ENCODE measurements around the gene MAB21L3. TPM values are rescaled to one million over a fixed set of nuclear protein-coding genes. Genes with fewer than 3 reads are reported as not detected.

MAB21L3 gene
- total and polyA plus RNA-seq, 9 donors: 0.29 TPM; not detected in 8

GRCh38 chr1:116161877-116162390, 50.7 kb downstream of the MAB21L3 start:
- Histone ChIP-seq H3K36me3 (ENCODE audit: control insufficient read depth, insufficient read depth, low read length) (no peaks in the 10 kb centered on the region), H3K4me3 (ENCODE audit: low read length) (no peak overlapping the region), H3K9me3 (replicated peaks; ENCODE audit: control insufficient read depth, low read depth, low read length) (no peaks in the 10 kb centered on the region), H3K4me1 (ENCODE audit: control insufficient read depth, insufficient read depth, low read length) (peaks cover 15% of the 10 kb centered on the region), H3K27ac (ENCODE audit: low read length) (no peak overlapping the region), H3K27me3 (ENCODE audit: control insufficient read depth, insufficient read depth, low read length) (no peaks in the 10 kb centered on the region)
- DNase-seq: no peak

- Histone ChIP-seq H3K36me3 (ENCODE audit: control insufficient read depth, insufficient read depth, low read length) (no peaks in the 10 kb centered on the region), H3K4me3 (ENCODE audit: low read length) (no peak overlapping the region), H3K27ac (ENCODE audit: low read length) (no peak overlapping the region), H3K9me3 (replicated peaks; ENCODE audit: control insufficient read depth, low read depth, low read length) (no peaks in the 10 kb centered on the region), H3K4me1 (ENCODE audit: control insufficient read depth, insufficient read depth, low read length) (peaks cover 21% of the 10 kb centered on the region), H3K27me3 (ENCODE audit: control insufficient read depth, insufficient read depth, low read length) (no peaks in the 10 kb centered on the region)
- DNase-seq: no peak
These were observed 52.3 kb downstream of the MAB21L3 start for GRCh38 chr1:116163533-116163932.

GRCh38 chr1:116164150-116164549, 53.0 kb downstream of the MAB21L3 start:
- H3K4me3 ChIP-seq (ENCODE audit: low read length): no peak overlapping the region
- no peaks in the 10 kb centered on the region for H3K27me3 ChIP-seq (ENCODE audit: control insufficient read depth, insufficient read depth, low read length)
- DNase-seq: no peak
- H3K27ac ChIP-seq (ENCODE audit: low read length): peak overlapping the region; percentile 29
- no peaks in the 10 kb centered on the region for H3K9me3 ChIP-seq (replicated peaks; ENCODE audit: control insufficient read depth, low read depth, low read length)
- H3K4me1 ChIP-seq (ENCODE audit: control insufficient read depth, insufficient read depth, low read length): peaks cover 21% of the 10 kb centered on the region
- WGBS (ENCODE audit: insufficient coverage): 17% methylated on average over 1 of the region's 2 CpGs
- H3K36me3 ChIP-seq (ENCODE audit: control insufficient read depth, insufficient read depth, low read length): no peaks in the 10 kb centered on the region

GRCh38 chr1:116164604-116165368, 53.6 kb downstream of the MAB21L3 start:
- Histone ChIP-seq H3K4me1 (ENCODE audit: control insufficient read depth, insufficient read depth, low read length) (peaks cover 21% of the 10 kb centered on the region), H3K9me3 (replicated peaks; ENCODE audit: control insufficient read depth, low read depth, low read length) (no peaks in the 10 kb centered on the region), H3K27ac (ENCODE audit: low read length) (no peak overlapping the region), H3K27me3 (ENCODE audit: control insufficient read depth, insufficient read depth, low read length) (no peaks in the 10 kb centered on the region), H3K36me3 (ENCODE audit: control insufficient read depth, insufficient read depth, low read length) (no peaks in the 10 kb centered on the region), H3K4me3 (ENCODE audit: low read length) (no peak overlapping the region)
- peak; percentile 22 for DNase-seq
- 22% methylated on average over 3 of the region's 4 CpGs for WGBS (ENCODE audit: insufficient coverage)

GRCh38 chr1:116165572-116165971, 54.4 kb downstream of the MAB21L3 start:
- no peak overlapping the region for H3K4me3 ChIP-seq (ENCODE audit: low read length)
- H3K9me3 ChIP-seq (replicated peaks; ENCODE audit: control insufficient read depth, low read depth, low read length): no peaks in the 10 kb centered on the region
- H3K4me1 ChIP-seq (ENCODE audit: control insufficient read depth, insufficient read depth, low read length): peaks cover 21% of the 10 kb centered on the region
- H3K27me3 ChIP-seq (ENCODE audit: control insufficient read depth, insufficient read depth, low read length): no peaks in the 10 kb centered on the region
- 66% methylated on average over 8 of the region's 9 CpGs for WGBS (ENCODE audit: insufficient coverage)
- H3K36me3 ChIP-seq (ENCODE audit: control insufficient read depth, insufficient read depth, low read length): no peaks in the 10 kb centered on the region
- no peak overlapping the region for H3K27ac ChIP-seq (ENCODE audit: low read length)
- DNase-seq: no peak

GRCh38 chr1:116166011-116166571, 54.9 kb downstream of the MAB21L3 start:
- Histone ChIP-seq H3K27ac (ENCODE audit: low read length) (no peak overlapping the region), H3K4me1 (ENCODE audit: control insufficient read depth, insufficient read depth, low read length) (peaks cover 21% of the 10 kb centered on the region), H3K27me3 (ENCODE audit: control insufficient read depth, insufficient read depth, low read length) (no peaks in the 10 kb centered on the region), H3K9me3 (replicated peaks; ENCODE audit: control insufficient read depth, low read depth, low read length) (no peaks in the 10 kb centered on the region), H3K36me3 (ENCODE audit: control insufficient read depth, insufficient read depth, low read length) (no peaks in the 10 kb centered on the region), H3K4me3 (ENCODE audit: low read length) (no peak overlapping the region)
- no peak for DNase-seq
- WGBS (ENCODE audit: insufficient coverage): 76% methylated on average over 4 of the region's 6 CpGs

GRCh38 chr1:116166655-116167054, 55.5 kb downstream of the MAB21L3 start:
- Histone ChIP-seq H3K9me3 (replicated peaks; ENCODE audit: control insufficient read depth, low read depth, low read length) (no peaks in the 10 kb centered on the region), H3K36me3 (ENCODE audit: control insufficient read depth, insufficient read depth, low read length) (no peaks in the 10 kb centered on the region), H3K27me3 (ENCODE audit: control insufficient read depth, insufficient read depth, low read length) (no peaks in the 10 kb centered on the region), H3K4me3 (ENCODE audit: low read length) (no peak overlapping the region), H3K4me1 (ENCODE audit: control insufficient read depth, insufficient read depth, low read length) (peaks cover 21% of the 10 kb centered on the region), H3K27ac (ENCODE audit: low read length) (no peak overlapping the region)
- DNase-seq: no peak
- 33% methylated on average over 1 of the region's 4 CpGs for WGBS (ENCODE audit: insufficient coverage)

GRCh38 chr1:116167625-116168276, 56.6 kb downstream of the MAB21L3 start:
- Histone ChIP-seq H3K4me1 (ENCODE audit: control insufficient read depth, insufficient read depth, low read length) (peaks cover 21% of the 10 kb centered on the region), H3K27ac (ENCODE audit: low read length) (no peak overlapping the region), H3K4me3 (ENCODE audit: low read length) (peak overlapping the region; percentile 47), H3K9me3 (replicated peaks; ENCODE audit: control insufficient read depth, low read depth, low read length) (no peaks in the 10 kb centered on the region), H3K27me3 (ENCODE audit: control insufficient read depth, insufficient read depth, low read length) (no peaks in the 10 kb centered on the region), H3K36me3 (ENCODE audit: control insufficient read depth, insufficient read depth, low read length) (no peaks in the 10 kb centered on the region)
- peak; percentile 26 for DNase-seq
- 10% methylated on average over 35 of the region's 35 CpGs for WGBS (ENCODE audit: insufficient coverage)

- H3K4me1 ChIP-seq (ENCODE audit: control insufficient read depth, insufficient read depth, low read length): peaks cover 21% of the 10 kb centered on the region
These were observed 57.3 kb downstream of the MAB21L3 start for GRCh38 chr1:116168277-116169032.

GRCh38 chr1:116169898-116170297, 58.7 kb downstream of the MAB21L3 start:
- 91% methylated on average over 4 of the region's 7 CpGs for WGBS (ENCODE audit: insufficient coverage)
- no peak for DNase-seq
- Histone ChIP-seq H3K4me1 (ENCODE audit: control insufficient read depth, insufficient read depth, low read length) (peaks cover 17% of the 10 kb centered on the region), H3K27me3 (ENCODE audit: control insufficient read depth, insufficient read depth, low read length) (no peaks in the 10 kb centered on the region), H3K9me3 (replicated peaks; ENCODE audit: control insufficient read depth, low read depth, low read length) (no peaks in the 10 kb centered on the region), H3K4me3 (ENCODE audit: low read length) (no peak overlapping the region), H3K27ac (ENCODE audit: low read length) (no peak overlapping the region), H3K36me3 (ENCODE audit: control insufficient read depth, insufficient read depth, low read length) (no peaks in the 10 kb centered on the region)

More at GRCh38 chr1:116168277-116169032, 57.3 kb downstream of the MAB21L3 start:
- Histone ChIP-seq H3K9me3 (replicated peaks; ENCODE audit: control insufficient read depth, low read depth, low read length) (no peaks in the 10 kb centered on the region), H3K4me3 (ENCODE audit: low read length) (peak overlapping the region; percentile 47), H3K27ac (ENCODE audit: low read length) (no peak overlapping the region), H3K27me3 (ENCODE audit: control insufficient read depth, insufficient read depth, low read length) (no peaks in the 10 kb centered on the region), H3K36me3 (ENCODE audit: control insufficient read depth, insufficient read depth, low read length) (no peaks in the 10 kb centered on the region)
- DNase-seq: peak; percentile 81
- WGBS (ENCODE audit: insufficient coverage): 6% methylated on average over 37 of the region's 42 CpGs

Measured in muscle of leg (tissue), 11 donors.